Vagina (tissue), 2 donors: Measurements from ENCODE around the gene CDON.

Source experiments
- CTCF ChIP-seq, 3 experiments: fragments of 450-650 bp in 2 of 3; fragments of 200-600 bp in 1 of 3; sonication (generic) in 1 of 3; IDR thresholded peaks; one replicate each; pipeline ENCODE4 v1.5.1; 2017 to 2019; ENCODE audit warnings: antibody characterized with exemption in 3 of 3, mild to moderate bottlenecking in 2 of 3, moderate library complexity in 2 of 3
- POLR2A ChIP-seq, 2 donors: fragments of 450-650 bp; IDR thresholded peaks; one replicate each; pipeline ENCODE4 v1.6.1; 2017; ENCODE audit warnings: antibody characterized with exemption in 2 of 2, mild to moderate bottlenecking in 2 of 2, moderate library complexity in 2 of 2
- POLR2AphosphoS5 ChIP-seq, 2 donors: sonication (generic); formaldehyde crosslinking; IDR thresholded peaks; one replicate each; pipeline ENCODE4 v1.9.0; 2017; ENCODE audit warnings: antibody characterized with exemption in 2 of 2, mild to moderate bottlenecking in 2 of 2, low read depth in 1 of 2; ENCODE audit not compliant: insufficient read depth in 1 of 2

GRCh38 chr11:126100716-126101115, 38.0 kb upstream of the CDON start:
- TF ChIP-seq CTCF (IDR thresholded peaks at IDR 0.05) (no peak), POLR2A (IDR thresholded peaks at IDR 0.05) (no peak), POLR2AphosphoS5 (IDR thresholded peaks at IDR 0.05; ENCODE audit: insufficient read depth in 1 of 2, low read depth in 1 of 2) (no peak)
